HG02970 (cell line): ENCODE measurements around the gene CD8A.

Experiments used
- ATAC-seq: cut with Tn5 transposase; IDR thresholded peaks from one replicate; pipeline ENCODE4 v1.9.1; 2021; ENCODE audit warnings: mild to moderate bottlenecking, moderate library complexity, moderate number of reproducible peaks; ENCODE audit not compliant: unreplicated experiment, low FRiP score

CD8A gene

GRCh38 chr2:86781363-86781762 is 9.3 kb downstream of the CD8A start:
- ATAC-seq = no peak

DNA sequence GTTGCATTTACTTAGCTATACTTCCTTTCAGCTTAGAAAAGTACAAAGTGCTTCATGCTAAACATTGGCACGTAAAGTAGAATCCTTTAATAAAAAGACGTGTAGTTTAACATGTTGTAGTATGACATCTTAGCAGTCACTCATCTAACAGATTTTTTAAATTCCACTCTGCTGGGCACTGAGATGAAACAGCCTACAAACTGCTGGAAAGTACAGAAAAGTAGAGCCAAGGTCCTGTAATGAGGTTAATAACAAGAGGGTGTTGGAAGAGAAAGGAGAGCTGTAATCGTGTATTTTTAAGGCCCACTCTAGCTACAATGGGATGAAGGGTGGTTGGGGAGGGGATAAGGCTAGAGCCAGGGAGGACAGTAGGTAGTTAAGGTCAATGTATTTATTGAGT is 10.7 kb downstream of the CD8A start:
- no peak for ATAC-seq

DNA sequence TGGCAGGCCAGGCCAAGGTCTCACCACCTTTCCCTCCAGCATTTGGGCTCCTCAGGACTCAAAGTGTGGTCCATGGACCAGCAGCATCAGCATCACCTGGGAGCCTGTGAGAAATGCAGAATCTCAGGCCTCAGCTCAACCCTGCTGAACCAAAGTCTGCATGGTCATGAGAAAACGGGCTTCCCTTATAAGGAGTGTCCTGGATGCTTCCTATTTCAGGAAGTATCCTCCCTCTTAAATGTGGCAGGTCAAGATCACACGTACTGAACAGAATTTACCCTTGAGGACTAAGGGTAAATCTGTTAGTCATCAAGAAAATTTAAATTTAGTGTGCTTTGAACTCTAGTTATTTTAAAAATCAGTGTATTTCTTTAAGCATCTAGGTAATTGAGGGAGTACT is 11.8 kb downstream of the CD8A start:
- no peak for ATAC-seq

- ATAC-seq = no peak
These were observed 14.2 kb downstream of the CD8A start for GRCh38 chr2:86776532-86776931.

- ATAC-seq = no peak
These were observed 15.4 kb downstream of the CD8A start for GRCh38 chr2:86775338-86775737.

- ATAC-seq = no peak
These were observed 15.9 kb downstream of the CD8A start for GRCh38 chr2:86774862-86775261.

DNA sequence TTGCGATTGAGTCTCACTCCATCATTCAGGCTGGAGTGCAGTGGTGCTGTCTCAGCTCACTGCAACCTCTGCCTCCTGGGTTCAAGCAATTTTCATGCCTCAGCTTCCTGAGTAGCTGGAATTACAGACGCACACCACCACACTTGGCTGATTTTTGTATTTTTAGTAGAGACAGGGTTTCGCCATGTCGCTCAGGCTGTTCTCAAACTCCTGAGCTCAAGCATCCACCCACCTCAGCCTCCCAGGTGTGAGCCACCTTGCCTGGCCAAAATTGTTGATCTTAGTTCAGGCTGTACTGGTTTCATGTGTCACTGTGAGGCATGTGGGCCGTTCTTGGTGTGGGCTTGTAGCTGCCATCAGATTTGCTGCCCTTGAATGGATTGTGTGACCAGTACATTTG is 18.1 kb downstream of the CD8A start:
- ATAC-seq = no peak

GRCh38 chr2:86770816-86771301 is 19.9 kb downstream of the CD8A start:
- no peak for ATAC-seq

GRCh38 chr2:86769838-86770237 is 20.9 kb downstream of the CD8A start:
- ATAC-seq = no peak

DNA sequence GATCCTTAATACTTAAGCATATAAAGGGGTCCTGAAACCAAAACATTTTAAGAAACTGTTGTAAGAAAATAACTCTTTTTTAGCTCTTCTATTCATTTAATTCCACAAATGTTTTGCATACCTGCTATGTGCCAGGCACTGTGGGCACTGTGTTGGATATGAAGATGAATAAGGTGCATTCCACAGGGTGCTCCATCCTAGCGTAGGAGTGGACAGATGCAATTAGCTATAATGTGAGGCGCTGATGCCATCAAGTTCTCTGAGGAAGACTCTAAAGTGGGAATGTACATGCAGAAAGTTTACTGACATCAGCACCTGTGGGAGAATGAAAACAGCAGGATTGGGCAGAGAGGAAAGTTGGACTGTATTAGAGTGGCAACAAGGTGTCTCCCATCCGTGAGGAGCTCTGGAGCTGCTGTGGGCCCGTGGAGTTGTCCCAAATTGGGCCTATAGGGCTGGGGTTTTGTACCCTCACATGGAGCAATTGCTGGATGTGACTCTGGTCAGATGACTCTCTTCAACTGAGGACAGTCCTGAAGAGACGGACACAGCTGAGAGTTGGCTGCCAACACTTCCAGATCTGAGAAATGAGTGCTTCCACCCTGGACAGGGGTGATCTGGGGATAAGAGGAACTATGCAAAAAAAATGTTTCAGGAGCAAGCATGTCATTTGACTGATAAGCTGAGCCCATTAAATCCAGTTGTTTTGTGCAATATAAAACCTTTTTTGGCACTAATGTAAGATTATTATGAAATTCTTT is 22.3 kb downstream of the CD8A start:
- no peak for ATAC-seq

GRCh38 chr2:86765310-86765695 is 25.4 kb downstream of the CD8A start:
- no peak for ATAC-seq

DNA sequence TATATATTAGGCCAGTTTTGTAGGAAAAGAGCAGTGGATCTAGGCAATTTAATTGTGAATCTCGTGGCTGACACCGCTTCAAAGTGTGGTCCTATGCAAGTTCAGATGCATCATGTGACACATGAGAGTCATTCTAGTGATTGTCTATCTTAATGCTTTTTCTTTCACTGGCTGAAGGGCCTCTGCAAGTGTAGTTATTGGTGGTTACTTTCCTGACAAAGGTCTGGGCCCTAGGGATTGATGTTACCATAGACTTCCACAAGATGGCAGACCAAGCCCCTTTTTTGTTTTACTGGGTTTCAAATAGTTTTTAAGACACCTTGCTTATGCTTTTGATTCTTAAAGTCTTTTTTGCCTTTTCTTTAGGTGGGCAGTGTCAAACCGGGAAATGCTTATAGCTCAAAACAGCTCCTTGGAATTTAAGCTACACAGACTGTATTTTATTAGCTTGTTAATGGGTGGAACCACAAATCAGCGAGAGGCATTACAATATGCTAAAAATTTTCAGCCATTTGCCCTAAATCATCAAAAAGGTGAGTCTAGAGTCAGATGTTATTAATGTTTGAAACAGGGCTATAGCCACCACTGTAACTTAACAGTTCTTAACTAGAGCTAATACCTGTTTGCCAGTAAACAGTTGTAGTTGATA is 25.9 kb downstream of the CD8A start:
- no peak for ATAC-seq

GRCh38 chr2:86760371-86760770 is 30.3 kb downstream of the CD8A start:
- ATAC-seq = no peak

DNA sequence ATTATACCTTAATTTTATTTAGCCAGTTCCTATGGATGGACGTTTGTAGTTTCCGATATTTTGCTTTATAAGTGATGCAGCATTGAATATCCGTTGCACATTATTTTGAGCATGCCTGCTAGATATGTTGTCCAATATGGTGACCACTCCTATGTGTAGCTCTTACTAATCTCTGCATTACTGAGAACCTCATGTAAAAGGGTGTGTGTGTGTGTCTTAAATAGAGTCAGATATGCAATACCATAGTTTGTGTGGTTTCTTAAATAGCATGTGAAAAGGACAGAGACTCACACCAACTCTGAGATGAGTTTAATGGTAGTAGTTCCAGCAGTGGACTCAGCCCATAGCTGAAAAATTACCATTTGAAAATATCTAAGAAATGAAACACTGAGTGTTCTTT is 32.3 kb downstream of the CD8A start:
- no peak for ATAC-seq

- no peak for ATAC-seq
These were observed 37.1 kb downstream of the CD8A start for GRCh38 chr2:86753606-86754005.

- no peak for ATAC-seq
These were observed 37.8 kb downstream of the CD8A start for GRCh38 chr2:86752934-86753333.

DNA sequence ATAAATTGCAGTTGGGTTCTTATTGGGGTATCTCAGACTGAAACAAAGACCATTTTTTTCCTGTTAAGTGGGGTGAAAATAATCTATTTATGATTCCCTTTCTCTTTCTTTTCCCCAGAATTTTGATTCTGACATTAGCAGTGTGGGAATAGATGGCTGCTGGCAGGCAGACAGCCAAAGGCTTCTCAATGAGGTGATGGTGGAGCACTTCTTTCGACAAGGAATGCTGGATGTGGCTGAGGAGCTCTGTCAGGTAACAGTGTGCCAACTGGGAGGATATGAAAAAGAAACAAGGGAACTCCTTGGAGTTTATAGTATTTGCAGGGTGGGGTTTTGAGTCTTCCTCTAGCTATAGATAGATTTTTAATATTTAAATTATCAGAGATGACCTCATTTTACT is 38.9 kb downstream of the CD8A start:
- no peak for ATAC-seq

DNA sequence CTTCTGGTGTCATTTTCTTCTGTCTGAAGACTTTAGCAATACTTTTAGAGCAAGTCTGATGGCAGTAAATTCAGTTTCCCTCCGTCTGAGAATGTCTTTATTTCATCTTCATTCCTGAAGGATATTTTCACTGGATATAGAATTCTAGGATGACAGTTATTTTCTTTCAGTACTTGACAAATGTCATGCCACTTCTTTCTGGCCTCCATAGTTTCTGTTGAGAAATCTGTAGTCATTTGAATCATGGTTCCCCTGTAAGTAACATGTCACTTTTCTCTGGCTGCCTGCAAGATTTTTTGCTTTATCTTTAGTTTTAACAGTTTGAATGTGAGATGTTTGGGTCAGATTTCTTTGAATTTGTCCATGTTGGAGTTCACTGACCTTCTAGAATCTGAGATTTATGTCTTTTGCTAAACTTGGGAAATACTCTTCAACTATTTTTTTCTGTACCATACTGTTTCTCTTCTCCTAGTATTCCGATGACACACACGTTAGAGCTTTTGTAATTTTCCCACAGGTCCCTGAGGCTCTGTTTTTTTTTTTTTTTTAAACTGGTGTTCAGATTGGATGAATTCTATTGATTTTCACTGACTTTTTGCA is 40.4 kb downstream of the CD8A start:
- no peak for ATAC-seq

DNA sequence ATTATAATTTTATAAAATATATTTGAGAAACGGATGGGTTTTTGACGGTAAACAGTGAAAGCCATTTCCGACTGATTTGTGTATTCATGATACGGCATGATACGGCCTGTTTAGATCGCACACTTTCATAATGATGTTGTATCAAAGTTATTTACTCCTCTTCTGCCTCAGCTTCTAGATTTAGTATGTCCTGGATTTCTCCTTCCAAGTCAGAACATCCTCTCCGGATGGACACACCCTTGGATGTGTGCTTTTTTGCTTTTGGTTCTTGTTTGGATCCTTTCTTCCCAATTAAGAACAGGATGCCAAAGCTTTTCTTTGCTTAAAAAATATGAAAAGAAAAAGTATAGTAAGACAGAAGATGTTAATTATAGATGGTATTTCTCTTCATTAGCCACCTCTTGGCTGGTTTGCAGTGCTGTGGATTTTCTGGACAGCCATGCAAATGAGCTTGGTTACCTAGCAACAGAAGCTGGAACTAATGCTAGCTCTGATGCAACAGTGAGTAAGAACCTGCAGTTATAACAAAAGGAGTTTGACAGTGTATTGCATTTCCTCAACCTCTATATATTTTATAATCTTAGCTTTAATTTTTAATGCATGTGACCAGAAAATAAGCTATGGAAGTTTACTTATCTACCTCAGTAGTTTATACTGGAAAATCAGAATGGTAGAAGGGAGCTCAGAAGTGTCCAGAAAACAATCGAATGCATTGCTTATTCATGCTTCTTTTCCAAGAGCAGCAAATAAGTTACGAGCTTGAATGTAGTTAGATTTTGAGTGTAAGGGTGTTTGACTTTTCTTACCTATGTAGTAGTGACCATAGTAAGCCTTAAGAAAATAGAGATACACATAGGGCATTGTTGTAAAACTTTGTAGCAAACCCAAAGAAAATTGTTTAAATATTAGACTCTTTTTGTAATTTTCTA is 42.7 kb downstream of the CD8A start:
- no peak for ATAC-seq

GRCh38 chr2:86746939-86747338 is 43.8 kb downstream of the CD8A start:
- no peak for ATAC-seq

GRCh38 chr2:86744152-86744551 is 46.6 kb downstream of the CD8A start:
- ATAC-seq = no peak
